Upper lobe of right lung (tissue), 1 donor: ENCODE data around the gene ITGA2. TPM values are rescaled to one million over a fixed set of nuclear protein-coding genes. Genes with fewer than 3 reads are reported as not detected.

Experiments
- ATAC-seq: fragments of 200-7000 bp; cut with Tn5 transposase; one replicate; pipeline ENCODE4 v1.9.1; 2020; ENCODE audit warnings: mild to moderate bottlenecking, moderate library complexity
- DNase-seq: peaks from one replicate; pipeline ENCODE4 v3.0.0-alpha.2; 2020
- H3K27ac ChIP-seq: fragments of 200-600 bp; one replicate; pipeline ENCODE4 v1.8.0; 2022
- H3K27me3 ChIP-seq: fragments of 200-600 bp; one replicate; pipeline ENCODE4 v1.8.0; 2022; ENCODE audit warnings: mild to moderate bottlenecking
- H3K36me3 ChIP-seq: fragments of 200-600 bp; one replicate; pipeline ENCODE4 v1.8.0; 2022
- H3K4me1 ChIP-seq: fragments of 200-600 bp; one replicate; pipeline ENCODE4 v1.8.0; 2022
- H3K4me3 ChIP-seq: fragments of 200-600 bp; one replicate; pipeline ENCODE4 v1.8.0; 2022; ENCODE audit warnings: mild to moderate bottlenecking
- H3K9me3 ChIP-seq: fragments of 200-600 bp; one replicate; pipeline ENCODE4 v1.8.0; 2022
- intact Hi-C: fragments of 100-400 bp; cut with DNase I; formaldehyde crosslinking; loops from one replicate; pipeline ENCODE4 v1.11.0; 2022
- total RNA-seq: library from RNA; stranded (reverse); fragmentation: NEBNext Ultra II Directional; extraction: Animal tissue kit (Norgen Biotek cat#: 25700); gene quantifications from one replicate; pipeline ENCODE4 v1.2.1, GENCODE V29; 2021
- TF ChIP-seq, protein P1 (sequence below): fragments of 200-600 bp; IDR thresholded peaks from one replicate; pipeline ENCODE4 v1.8.0; 2022; ENCODE audit warnings: antibody characterized with exemption
- donor health status: DM: no; HTN: yes; CAD: no; lungs with severe emphysema.

ITGA2 gene
- total RNA-seq, 1 donor from 2014 or later = 17.7 TPM

DNA sequence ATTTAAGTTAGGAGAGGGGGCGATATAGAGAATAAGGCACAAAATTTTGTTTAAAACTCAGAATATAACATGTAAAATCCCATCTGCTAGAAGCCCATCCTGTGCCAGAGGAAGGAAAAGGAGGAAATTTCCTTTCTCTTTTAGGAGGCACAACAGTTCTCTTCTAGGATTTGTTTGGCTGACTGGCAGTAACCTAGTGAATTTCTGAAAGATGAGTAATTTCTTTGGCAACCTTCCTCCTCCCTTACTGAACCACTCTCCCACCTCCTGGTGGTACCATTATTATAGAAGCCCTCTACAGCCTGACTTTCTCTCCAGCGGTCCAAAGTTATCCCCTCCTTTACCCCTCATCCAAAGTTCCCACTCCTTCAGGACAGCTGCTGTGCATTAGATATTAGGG, 102.1 kb downstream of the ITGA2 start:
- TF ChIP-seq, protein P1, sequence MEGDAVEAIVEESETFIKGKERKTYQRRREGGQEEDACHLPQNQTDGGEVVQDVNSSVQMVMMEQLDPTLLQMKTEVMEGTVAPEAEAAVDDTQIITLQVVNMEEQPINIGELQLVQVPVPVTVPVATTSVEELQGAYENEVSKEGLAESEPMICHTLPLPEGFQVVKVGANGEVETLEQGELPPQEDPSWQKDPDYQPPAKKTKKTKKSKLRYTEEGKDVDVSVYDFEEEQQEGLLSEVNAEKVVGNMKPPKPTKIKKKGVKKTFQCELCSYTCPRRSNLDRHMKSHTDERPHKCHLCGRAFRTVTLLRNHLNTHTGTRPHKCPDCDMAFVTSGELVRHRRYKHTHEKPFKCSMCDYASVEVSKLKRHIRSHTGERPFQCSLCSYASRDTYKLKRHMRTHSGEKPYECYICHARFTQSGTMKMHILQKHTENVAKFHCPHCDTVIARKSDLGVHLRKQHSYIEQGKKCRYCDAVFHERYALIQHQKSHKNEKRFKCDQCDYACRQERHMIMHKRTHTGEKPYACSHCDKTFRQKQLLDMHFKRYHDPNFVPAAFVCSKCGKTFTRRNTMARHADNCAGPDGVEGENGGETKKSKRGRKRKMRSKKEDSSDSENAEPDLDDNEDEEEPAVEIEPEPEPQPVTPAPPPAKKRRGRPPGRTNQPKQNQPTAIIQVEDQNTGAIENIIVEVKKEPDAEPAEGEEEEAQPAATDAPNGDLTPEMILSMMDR = no peak
- Histone ChIP-seq H3K4me3 (no peak overlapping the region), H3K9me3 (no peaks in the 10 kb centered on the region), H3K36me3 (peaks cover 13% of the 10 kb centered on the region), H3K27me3 (no peaks in the 10 kb centered on the region), H3K4me1 (no peaks in the 10 kb centered on the region), H3K27ac (no peak overlapping the region)
- intact Hi-C loops = no loop called here
- ATAC-seq = no peak
- no peak for DNase-seq

DNA sequence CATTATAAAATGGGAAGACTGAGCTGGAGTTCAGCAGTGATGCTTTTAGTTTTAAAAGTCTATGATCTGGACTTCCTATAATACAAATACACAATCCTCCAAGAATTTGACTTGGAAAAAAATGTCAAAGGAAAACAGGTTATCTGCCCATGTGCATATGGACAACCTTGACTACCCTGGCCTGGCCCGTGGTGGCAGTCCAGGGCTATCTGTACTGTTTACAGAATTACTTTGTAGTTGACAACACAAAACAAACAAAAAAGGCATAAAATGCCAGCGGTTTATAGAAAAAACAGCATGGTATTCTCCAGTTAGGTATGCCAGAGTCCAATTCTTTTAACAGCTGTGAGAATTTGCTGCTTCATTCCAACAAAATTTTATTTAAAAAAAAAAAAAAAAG, 103.1 kb downstream of the ITGA2 start:
- Histone ChIP-seq H3K27ac (no peak overlapping the region), H3K9me3 (no peaks in the 10 kb centered on the region), H3K36me3 (peaks cover 18% of the 10 kb centered on the region), H3K4me3 (no peak overlapping the region), H3K4me1 (no peaks in the 10 kb centered on the region), H3K27me3 (no peaks in the 10 kb centered on the region)
- no peak for DNase-seq
- TF ChIP-seq, protein P1 = no peak
- intact Hi-C loops = no loop called here
- ATAC-seq = no peak

DNA sequence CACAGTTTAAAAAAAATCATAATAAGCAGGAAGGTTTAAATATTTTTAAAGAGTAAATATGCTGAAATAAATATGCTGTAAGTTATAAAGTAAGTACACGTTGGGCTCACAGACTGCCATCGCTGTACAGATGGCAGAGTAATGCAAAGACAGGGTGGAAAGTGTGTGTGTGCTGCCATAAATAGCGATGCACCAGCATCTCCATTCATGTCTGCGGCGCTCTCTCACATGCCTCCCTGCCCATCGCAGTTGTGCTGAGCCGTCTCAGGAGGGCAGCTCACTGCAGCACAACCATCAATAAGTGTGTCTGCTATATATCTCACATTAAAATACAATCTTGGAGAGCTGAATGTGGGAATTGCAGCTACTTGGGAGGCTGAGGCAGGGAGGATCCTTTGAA, 106.1 kb downstream of the ITGA2 start:
- no peaks in the 10 kb centered on the region for H3K9me3 ChIP-seq
- DNase-seq (no peak), ATAC-seq (no peak)
- peaks cover 40% of the 10 kb centered on the region for H3K36me3 ChIP-seq
- H3K27me3 ChIP-seq = no peaks in the 10 kb centered on the region
- intact Hi-C loops = loop anchor here (5.0 kb wide), 1 partner anchor 148 kb away; no protein-coding TSS in a partner anchor
- H3K4me1 ChIP-seq = no peaks in the 10 kb centered on the region
- H3K4me3 ChIP-seq = no peak overlapping the region
- no peak overlapping the region for H3K27ac ChIP-seq
- TF ChIP-seq, protein P1 = no peak

DNA sequence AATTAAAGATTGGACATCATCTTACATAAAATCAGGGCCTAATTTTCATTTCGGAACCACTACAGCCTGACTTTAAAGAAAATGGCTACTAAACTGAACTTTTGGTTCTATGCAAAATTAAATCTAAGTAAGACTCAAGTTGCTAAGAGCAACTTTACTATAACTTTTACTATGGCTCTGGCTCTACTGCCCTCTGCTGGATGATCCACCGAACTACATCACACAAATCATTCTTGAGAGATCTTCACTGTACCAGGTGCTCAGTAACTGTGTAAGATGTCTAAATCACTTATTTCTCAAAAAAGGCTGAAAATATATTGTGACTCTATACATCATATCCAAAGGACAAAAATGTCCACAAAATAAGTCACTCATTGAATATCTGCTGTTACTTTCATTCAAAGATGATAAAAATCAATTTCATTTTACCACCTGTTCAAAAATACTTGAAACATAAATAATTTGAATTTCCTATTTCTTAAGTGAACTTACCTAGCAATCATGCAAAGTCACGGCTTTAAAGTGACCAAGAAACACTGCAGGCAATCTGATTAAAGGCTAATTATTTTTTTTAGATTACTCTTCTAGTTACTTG, 106.9 kb downstream of the ITGA2 start:
- no peaks in the 10 kb centered on the region for H3K9me3 ChIP-seq
- H3K27me3 ChIP-seq = no peaks in the 10 kb centered on the region
- no peak overlapping the region for H3K4me3 ChIP-seq
- DNase-seq (no peak), ATAC-seq (peak; percentile 95)
- TF ChIP-seq, protein P1 = peak; percentile 94
- no peak overlapping the region for H3K27ac ChIP-seq
- no peaks in the 10 kb centered on the region for H3K4me1 ChIP-seq
- intact Hi-C loops = loop anchor here (5.0 kb wide), 1 partner anchor 149 kb away; no protein-coding TSS in a partner anchor
- peaks cover 46% of the 10 kb centered on the region for H3K36me3 ChIP-seq

DNA sequence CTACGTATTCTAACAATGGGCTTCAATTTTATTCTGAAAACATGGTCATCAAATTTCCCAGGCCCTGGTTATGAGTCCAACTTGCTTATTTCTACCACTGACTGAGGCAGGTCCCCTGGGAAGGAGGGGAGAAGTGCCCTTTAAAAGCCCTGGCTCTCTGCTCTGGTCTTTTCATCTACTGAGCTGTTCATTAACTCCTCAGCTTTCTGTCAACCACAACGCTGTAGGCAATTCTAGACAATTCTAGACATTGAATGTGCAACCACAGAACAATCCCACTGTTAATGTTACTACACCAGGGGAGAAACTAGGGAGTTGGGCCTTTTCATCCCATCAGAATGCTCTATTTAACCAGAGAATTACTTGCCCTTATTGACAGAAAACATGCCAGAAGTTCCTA, 110.4 kb downstream of the ITGA2 start:
- ATAC-seq (no peak), DNase-seq (no peak)
- TF ChIP-seq, protein P1 = no peak
- Histone ChIP-seq H3K27ac (no peak overlapping the region), H3K9me3 (no peaks in the 10 kb centered on the region), H3K4me3 (no peak overlapping the region), H3K4me1 (no peaks in the 10 kb centered on the region), H3K27me3 (no peaks in the 10 kb centered on the region), H3K36me3 (peaks cover 71% of the 10 kb centered on the region)
- intact Hi-C loops = loop anchor here (5.0 kb wide), 1 partner anchor 152 kb away; no protein-coding TSS in a partner anchor

DNA sequence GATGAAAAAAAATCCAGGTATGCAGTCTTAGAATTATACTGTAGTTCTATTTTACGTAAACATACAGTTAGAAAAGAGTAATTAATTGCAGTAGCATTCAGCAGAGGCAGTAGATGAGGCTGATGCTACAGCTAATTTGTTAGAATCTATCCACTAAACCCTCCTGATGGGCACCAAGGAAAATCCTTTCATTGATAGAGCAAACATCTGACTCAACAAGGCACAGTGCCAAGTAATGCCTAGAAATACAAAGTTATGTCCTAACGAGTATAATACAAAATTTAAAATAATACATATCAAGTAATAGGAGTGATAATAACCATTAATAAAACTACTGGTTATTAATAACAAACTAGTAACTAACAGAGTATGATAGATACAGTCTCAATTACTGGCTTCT, 111.5 kb downstream of the ITGA2 start:
- DNase-seq (no peak), ATAC-seq (no peak)
- no peaks in the 10 kb centered on the region for H3K4me1 ChIP-seq
- peaks cover 67% of the 10 kb centered on the region for H3K36me3 ChIP-seq
- no peak overlapping the region for H3K4me3 ChIP-seq
- H3K9me3 ChIP-seq = no peaks in the 10 kb centered on the region
- intact Hi-C loops = no loop called here
- H3K27me3 ChIP-seq = no peaks in the 10 kb centered on the region
- no peak overlapping the region for H3K27ac ChIP-seq
- TF ChIP-seq, protein P1 = no peak
